OCI-LY1 (cell line): ENCODE data around the gene CHAT.

Experiments used
- H2AFZ ChIP-seq: fragments of 200-600 bp; sonication (generic), shearing (Covaris generic); 2 replicates; pipeline ENCODE4 v1.6.0; 2014; ENCODE audit warnings: antibody characterized with exemption, mild to moderate bottlenecking, low read length
- H3F3A ChIP-seq: fragments of 200-600 bp; sonication (generic), shearing (Covaris generic); 2 replicates; pipeline ENCODE4 v1.6.0; 2014; ENCODE audit warnings: mild to moderate bottlenecking, antibody characterized with exemption, low read length, moderate library complexity; ENCODE audit not compliant: insufficient read depth
- H3K27ac ChIP-seq: fragments of 200-600 bp; sonication (generic); 2 replicates; pipeline ENCODE4 v1.5.1; 2014; ENCODE audit warnings: low read length, mixed run types, mild to moderate bottlenecking, low read depth; ENCODE audit not compliant: poor library complexity, severe bottlenecking
- H3K27me3 ChIP-seq: fragments of 200-600 bp; sonication (generic); 2 replicates; pipeline ENCODE4 v1.6.0; 2014; ENCODE audit warnings: antibody characterized with exemption, mild to moderate bottlenecking, low read length, moderate library complexity; ENCODE audit not compliant: insufficient read depth
- H3K36me3 ChIP-seq: fragments of 200-600 bp; sonication (generic); 2 replicates; pipeline ENCODE4 v1.6.1; 2014; ENCODE audit warnings: mild to moderate bottlenecking, antibody characterized with exemption, low read length, moderate library complexity, mixed read lengths; ENCODE audit not compliant: insufficient read depth
- H3K4me1 ChIP-seq: fragments of 200-600 bp; sonication (generic); 2 replicates; pipeline ENCODE4 v1.5.1; 2014; ENCODE audit warnings: mild to moderate bottlenecking, low read length, moderate library complexity; ENCODE audit not compliant: insufficient read depth, severe bottlenecking
- H3K4me2 ChIP-seq: fragments of 200-600 bp; sonication (generic), shearing (Covaris generic); 2 replicates; pipeline ENCODE4 v1.6.1; 2014; ENCODE audit warnings: low read length
- H3K4me3 ChIP-seq: fragments of 200-600 bp; sonication (generic); 2 replicates; pipeline ENCODE4 v1.5.1; 2014; ENCODE audit warnings: low read length, low read depth, mild to moderate bottlenecking, mixed read lengths; ENCODE audit not compliant: poor library complexity, severe bottlenecking
- H3K79me2 ChIP-seq: fragments of 200-600 bp; shearing (Covaris generic); 2 replicates; pipeline ENCODE4 v1.6.1; 2016; ENCODE audit warnings: mixed run types, low read length, mixed read lengths; ENCODE audit not compliant: insufficient read depth
- H3K9ac ChIP-seq: fragments of 200-600 bp; sonication (generic), shearing (Covaris generic); 2 replicates; pipeline ENCODE4 v1.6.1; 2014; ENCODE audit warnings: mild to moderate bottlenecking, low read length, mixed read lengths
- H3K9me2 ChIP-seq: fragments of 200-600 bp; sonication (generic), shearing (Covaris generic); 2 replicates; pipeline ENCODE4 v1.6.1; 2014; ENCODE audit warnings: low read depth, mild to moderate bottlenecking, low read length, mixed read lengths
- H3K9me3 ChIP-seq: fragments of 200-600 bp; shearing (Covaris generic); 2 replicates; pipeline ENCODE4 v1.6.1; 2014; ENCODE audit warnings: low read length, mixed read lengths
- H4K20me1 ChIP-seq: fragments of 200-600 bp; sonication (generic), shearing (Covaris generic); 2 replicates; pipeline ENCODE4 v1.6.0; 2016; ENCODE audit warnings: mild to moderate bottlenecking, low read length; ENCODE audit not compliant: insufficient read depth
- CTCF ChIP-seq: fragments of 200-600 bp; sonication (generic), shearing (Covaris generic); IDR thresholded peaks from 2 replicates; pipeline ENCODE4 v1.5.1; 2017; ENCODE audit warnings: mild to moderate bottlenecking, antibody characterized with exemption, low read length, moderate library complexity, mixed read lengths
- EZH2 ChIP-seq: fragments of 200-600 bp; sonication (generic), shearing (Covaris generic); IDR thresholded peaks from 2 replicates; pipeline ENCODE4 v1.8.0; 2017; ENCODE audit warnings: borderline replicate concordance, mixed run types, mild to moderate bottlenecking, antibody characterized with exemption, low read length, moderate library complexity, mixed read lengths

CHAT gene

GRCh38 chr10:49622426-49623425 lies 8.9 kb downstream of the CHAT start:
- Histone ChIP-seq H4K20me1 (no peaks in the 10 kb centered on the region), H3K9ac (no peak overlapping the region), H3K4me3 (no peak overlapping the region), H3K27ac (no peak overlapping the region), H3K4me2 (no peak overlapping the region), H3K9me2 (no peaks in the 10 kb centered on the region), H2AFZ (no peak overlapping the region), H3K79me2 (no peaks in the 10 kb centered on the region), H3K36me3 (no peaks in the 10 kb centered on the region), H3K9me3 (no peaks in the 10 kb centered on the region), H3K4me1 (no peaks in the 10 kb centered on the region), H3K27me3 (no peaks in the 10 kb centered on the region), H3F3A (no peaks in the 10 kb centered on the region)
- no peak for TF ChIP-seq CTCF
- TF ChIP-seq EZH2 = no peak

GRCh38 chr10:49624629-49625028 lies 10.8 kb downstream of the CHAT start:
- Histone ChIP-seq H2AFZ (no peak overlapping the region), H3K27ac (no peak overlapping the region), H3K4me1 (no peaks in the 10 kb centered on the region), H3K36me3 (no peaks in the 10 kb centered on the region), H3F3A (no peaks in the 10 kb centered on the region), H3K9me3 (no peaks in the 10 kb centered on the region), H3K79me2 (no peaks in the 10 kb centered on the region), H4K20me1 (no peaks in the 10 kb centered on the region), H3K9me2 (no peaks in the 10 kb centered on the region), H3K4me3 (no peak overlapping the region), H3K4me2 (no peak overlapping the region), H3K27me3 (no peaks in the 10 kb centered on the region), H3K9ac (no peak overlapping the region)
- TF ChIP-seq CTCF (no peak), EZH2 (no peak)

GRCh38 chr10:49625411-49625810 lies 11.6 kb downstream of the CHAT start:
- no peaks in the 10 kb centered on the region for H3K4me1 ChIP-seq
- no peak overlapping the region for H2AFZ ChIP-seq

More at GRCh38 chr10:49625411-49625810, 11.6 kb downstream of the CHAT start:
- Histone ChIP-seq H4K20me1 (no peaks in the 10 kb centered on the region), H3K9ac (no peak overlapping the region), H3K79me2 (no peaks in the 10 kb centered on the region), H3K9me2 (no peaks in the 10 kb centered on the region), H3K4me2 (no peak overlapping the region), H3K4me3 (no peak overlapping the region), H3F3A (no peaks in the 10 kb centered on the region), H3K27ac (no peak overlapping the region), H3K9me3 (no peaks in the 10 kb centered on the region), H3K27me3 (no peaks in the 10 kb centered on the region), H3K36me3 (no peaks in the 10 kb centered on the region)
- TF ChIP-seq CTCF (no peak), EZH2 (no peak)
